ENCODE measurements around the gene SLC26A1.
"Not testable (repeated sequence)": the region's sequence is repeated elsewhere in the genome, so short reads cannot be mapped to it uniquely, and the experiment has no call there.

The SLC26A1 gene

GRCh38 chr4:952881-953573 is 40.2 kb downstream of the SLC26A1 start:
- no peak for DNase-seq

DNA sequence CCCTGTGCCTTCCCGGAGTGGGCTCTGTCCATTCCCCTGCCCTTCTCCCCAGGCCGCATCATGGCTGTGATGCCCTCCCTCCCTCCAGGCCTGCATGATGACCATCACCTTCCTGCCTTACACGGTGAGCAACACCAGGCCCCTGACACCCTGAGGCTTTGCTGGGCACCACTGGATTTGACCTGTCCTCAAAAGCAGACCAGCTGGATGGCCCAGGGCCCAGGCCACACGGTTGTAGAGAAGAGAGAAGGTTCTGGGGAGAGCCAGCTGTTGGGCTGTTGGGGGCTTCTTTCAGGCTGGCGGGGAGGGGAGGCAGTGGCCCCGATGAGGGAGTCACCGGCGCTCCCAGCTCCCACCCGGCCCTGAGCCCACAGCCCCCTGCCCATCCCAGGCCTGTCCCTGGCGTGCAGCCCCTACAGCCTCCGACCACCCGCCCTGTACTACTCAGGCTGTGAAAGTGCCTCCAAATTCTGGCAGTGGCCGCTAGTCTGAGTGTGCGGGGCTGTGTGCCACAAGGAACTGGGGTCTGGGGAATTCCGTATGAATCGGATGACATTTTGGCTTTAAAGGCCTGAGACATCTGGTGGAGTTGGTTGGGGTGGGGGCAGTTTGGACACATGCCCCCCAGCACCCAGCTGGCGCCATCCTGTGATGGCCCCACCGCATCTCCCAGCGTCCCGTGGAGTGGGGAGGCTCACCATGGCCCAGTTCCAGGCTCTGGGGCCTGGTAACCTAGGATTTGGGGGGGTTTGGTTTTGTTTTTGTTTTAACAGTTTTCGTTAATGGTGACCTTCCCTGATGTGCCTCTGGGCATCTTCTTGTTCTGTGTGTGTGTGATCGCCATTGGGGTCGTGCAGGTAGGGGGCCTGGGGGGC is 41.4 kb downstream of the SLC26A1 start:
- DNase-seq = no peak

GRCh38 chr4:951186-951585 is 42.0 kb downstream of the SLC26A1 start:
- DNase-seq = no peak

- DNase-seq = no peak
Observed at GRCh38 chr4:950136-951020, 42.8 kb downstream of the SLC26A1 start.

DNA sequence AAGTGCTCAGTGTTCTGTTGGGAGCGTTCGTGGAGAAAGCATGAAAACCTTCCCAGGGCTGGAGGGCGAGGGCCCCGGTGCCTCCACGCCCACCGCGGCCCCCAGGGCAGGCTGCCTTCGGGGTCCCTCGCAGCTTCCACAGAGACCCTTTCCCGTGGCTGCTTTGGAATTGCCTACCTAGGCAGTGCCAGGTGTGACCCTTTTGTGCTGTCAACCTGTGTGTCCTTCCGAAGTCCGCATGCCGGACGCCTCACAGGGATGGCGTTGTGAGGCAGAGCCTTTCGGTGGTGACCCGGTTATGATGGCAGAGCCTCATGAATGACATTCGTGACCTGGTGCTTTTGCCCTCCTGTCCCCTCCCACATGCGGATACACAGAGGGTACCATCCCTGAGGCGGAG is 43.5 kb downstream of the SLC26A1 start:
- DNase-seq = no peak

GRCh38 chr4:948936-949300 is 44.3 kb downstream of the SLC26A1 start:
- no peak for DNase-seq

DNA sequence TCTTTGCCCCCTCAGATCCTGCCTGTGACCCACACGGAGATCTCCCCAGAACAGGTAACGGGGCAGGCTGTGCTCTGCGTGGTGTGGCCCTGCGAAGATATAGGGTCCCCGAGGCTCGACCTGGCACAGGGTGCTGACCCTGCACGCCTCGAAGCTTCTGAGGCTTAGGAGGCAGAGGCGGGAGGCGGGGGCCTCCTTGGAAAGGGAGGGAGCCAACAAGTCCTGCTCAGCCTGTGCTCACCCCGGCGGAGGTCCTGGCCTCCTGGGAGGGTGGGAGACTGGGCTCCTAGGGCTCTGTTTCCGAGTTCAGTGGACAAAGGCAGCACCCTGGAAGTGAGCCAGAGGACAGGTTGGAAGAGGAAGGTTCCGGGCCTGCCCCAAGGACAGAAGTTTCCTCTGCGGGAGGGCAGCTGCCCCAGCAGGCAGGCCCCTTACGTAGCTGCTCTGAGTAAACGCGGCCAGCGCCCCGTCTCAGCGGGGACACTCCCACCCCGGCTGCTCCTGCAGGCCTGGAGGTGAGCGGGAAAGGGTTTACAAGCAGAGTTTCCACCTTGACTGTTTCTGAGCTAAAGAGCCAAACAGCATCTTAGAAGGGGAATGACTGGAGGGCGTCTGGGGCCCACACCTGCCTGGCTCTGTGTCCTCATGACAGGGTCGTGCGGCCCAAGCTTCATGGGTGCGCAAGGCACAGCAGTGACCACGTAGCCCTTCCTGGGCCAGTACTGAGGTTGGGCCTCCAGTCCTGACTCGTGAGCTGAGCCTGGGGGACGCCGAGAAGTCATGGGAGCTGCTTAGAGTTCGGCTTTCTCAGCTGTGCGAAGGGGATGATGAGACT is 44.9 kb downstream of the SLC26A1 start:
- no peak for DNase-seq

DNA sequence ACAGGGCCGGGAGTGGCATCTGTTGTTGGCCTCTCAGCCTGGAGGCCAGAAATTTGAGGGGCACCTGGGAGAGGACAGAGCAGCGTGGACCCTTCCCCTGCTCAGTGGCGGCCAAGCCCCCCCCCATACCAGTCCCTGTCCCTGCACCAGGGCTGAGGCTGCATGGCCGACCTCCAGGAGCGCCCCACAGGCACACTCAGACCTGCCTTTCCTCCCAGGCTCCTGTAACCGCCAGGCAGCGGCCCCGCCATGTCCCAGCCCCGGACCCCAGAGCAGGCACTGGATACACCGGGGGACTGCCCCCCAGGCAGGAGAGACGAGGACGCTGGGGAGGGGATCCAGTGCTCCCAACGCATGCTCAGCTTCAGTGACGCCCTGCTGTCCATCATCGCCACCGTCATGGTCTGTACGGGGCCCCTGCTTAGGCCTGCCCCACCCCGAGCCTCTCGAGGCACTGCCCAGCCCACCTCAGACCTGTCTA is 45.7 kb downstream of the SLC26A1 start:
- DNase-seq = no peak

- no peak for DNase-seq
Observed at GRCh38 chr4:946517-947471, 46.4 kb downstream of the SLC26A1 start.

- no peak for DNase-seq
Observed at GRCh38 chr4:946103-946450, 47.1 kb downstream of the SLC26A1 start.

GRCh38 chr4:945274-946102 is 47.7 kb downstream of the SLC26A1 start:
- no peak for DNase-seq

- not testable (repeated sequence) for DNase-seq
Observed at GRCh38 chr4:939508-939907, 53.7 kb downstream of the SLC26A1 start.

Measured in fibroblast of skin of right quadriceps (primary cell).